Thoracic aorta (tissue), 2 donors: ENCODE data around the gene TUNAR. TPM values are rescaled to one million over a fixed set of nuclear protein-coding genes. Genes with fewer than 3 reads are reported as not detected.

Experiments
- ATAC-seq: fragments of 150-250 bp; one replicate; pipeline ENCODE4 v1.8.0; 2017; ENCODE audit warnings: low read depth; ENCODE audit not compliant: insufficient number of reproducible peaks, low FRiP score
- DNase-seq: peaks from one replicate; pipeline ENCODE4 v3.0.0-alpha.2; 2020; ENCODE audit warnings: low spot score
- H3K27ac ChIP-seq, 2 donors: fragments of 200-600 bp; sonication (generic); 1 replicate in 1 of 2; 2 replicates in 1 of 2; pipeline ENCODE4 v1.5.1; 2016; ENCODE audit warnings: mild to moderate bottlenecking in 2 of 2, moderate library complexity in 2 of 2
- H3K27me3 ChIP-seq: fragments of 200-600 bp; sonication (generic); replicated peaks from 2 replicates; pipeline ENCODE4 v1.6.0; 2016; ENCODE audit warnings: mild to moderate bottlenecking; ENCODE audit not compliant: insufficient read depth
- H3K36me3 ChIP-seq: fragments of 200-600 bp; sonication (generic); one replicate; pipeline ENCODE4 v1.5.1; 2016
- H3K4me1 ChIP-seq, 2 donors: fragments of 200-600 bp; sonication (generic); 1 replicate in 1 of 2; 2 replicates in 1 of 2; pipeline versions ENCODE4 v1.5.1 to v1.6.0; 2016; ENCODE audit warnings: low read depth in 2 of 2, mild to moderate bottlenecking in 1 of 2; ENCODE audit not compliant: control insufficient read depth in 1 of 2
- H3K4me3 ChIP-seq: fragments of 200-600 bp; sonication (generic); 2 replicates; pipeline ENCODE4 v1.5.1; 2016; ENCODE audit warnings: mild to moderate bottlenecking
- H3K9me3 ChIP-seq: fragments of 200-600 bp; sonication (generic); 2 replicates; pipeline ENCODE4 v1.5.1; 2016
- total RNA-seq, 2 donors: library from RNA; depleted of rRNA; stranded (reverse); fragments of >200 nt; gene quantifications; one replicate each; pipeline versions ENCODE4 v1.1.0 to v1.2.3, GENCODE V29; 2016
- TF ChIP-seq, protein P1 (sequence below): fragments of 200-600 bp; sonication (generic); IDR thresholded peaks from one replicate; pipeline ENCODE4 v1.5.1; 2019; ENCODE audit warnings: antibody characterized with exemption

Gene TUNAR
- total RNA-seq, 2 donors from 2014 or later: not detected

DNA sequence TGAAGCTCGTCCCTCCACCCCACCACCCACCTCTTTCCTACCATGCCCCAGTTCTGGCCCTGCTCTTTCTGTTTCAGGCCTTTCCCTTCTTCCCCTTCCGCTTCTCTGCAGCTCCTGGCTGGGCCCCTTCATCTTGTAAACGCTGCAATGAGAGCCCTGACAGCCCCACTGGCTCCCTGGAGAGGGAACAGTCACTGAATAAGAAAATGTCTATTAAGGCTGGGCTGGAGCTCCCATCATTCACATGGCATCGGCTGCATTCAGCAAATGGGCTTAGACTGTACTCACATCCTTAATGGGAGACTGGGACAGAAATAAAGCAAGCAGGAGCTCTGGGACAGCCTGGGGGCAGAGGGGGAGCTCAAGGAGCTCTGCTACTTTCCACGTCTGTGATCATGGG lies 45.2 kb upstream of the TUNAR start:
- ATAC-seq (no peak), DNase-seq (no peak)
- H3K36me3 ChIP-seq: no peaks in the 10 kb centered on the region
- TF ChIP-seq, protein P1, sequence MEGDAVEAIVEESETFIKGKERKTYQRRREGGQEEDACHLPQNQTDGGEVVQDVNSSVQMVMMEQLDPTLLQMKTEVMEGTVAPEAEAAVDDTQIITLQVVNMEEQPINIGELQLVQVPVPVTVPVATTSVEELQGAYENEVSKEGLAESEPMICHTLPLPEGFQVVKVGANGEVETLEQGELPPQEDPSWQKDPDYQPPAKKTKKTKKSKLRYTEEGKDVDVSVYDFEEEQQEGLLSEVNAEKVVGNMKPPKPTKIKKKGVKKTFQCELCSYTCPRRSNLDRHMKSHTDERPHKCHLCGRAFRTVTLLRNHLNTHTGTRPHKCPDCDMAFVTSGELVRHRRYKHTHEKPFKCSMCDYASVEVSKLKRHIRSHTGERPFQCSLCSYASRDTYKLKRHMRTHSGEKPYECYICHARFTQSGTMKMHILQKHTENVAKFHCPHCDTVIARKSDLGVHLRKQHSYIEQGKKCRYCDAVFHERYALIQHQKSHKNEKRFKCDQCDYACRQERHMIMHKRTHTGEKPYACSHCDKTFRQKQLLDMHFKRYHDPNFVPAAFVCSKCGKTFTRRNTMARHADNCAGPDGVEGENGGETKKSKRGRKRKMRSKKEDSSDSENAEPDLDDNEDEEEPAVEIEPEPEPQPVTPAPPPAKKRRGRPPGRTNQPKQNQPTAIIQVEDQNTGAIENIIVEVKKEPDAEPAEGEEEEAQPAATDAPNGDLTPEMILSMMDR: no peak
- H3K27ac ChIP-seq: no peak overlapping the region
- no peaks in the 10 kb centered on the region for H3K9me3 ChIP-seq
- no peaks in the 10 kb centered on the region for H3K4me1 ChIP-seq
- H3K27me3 ChIP-seq: no peaks in the 10 kb centered on the region
- H3K4me3 ChIP-seq: no peak overlapping the region

DNA sequence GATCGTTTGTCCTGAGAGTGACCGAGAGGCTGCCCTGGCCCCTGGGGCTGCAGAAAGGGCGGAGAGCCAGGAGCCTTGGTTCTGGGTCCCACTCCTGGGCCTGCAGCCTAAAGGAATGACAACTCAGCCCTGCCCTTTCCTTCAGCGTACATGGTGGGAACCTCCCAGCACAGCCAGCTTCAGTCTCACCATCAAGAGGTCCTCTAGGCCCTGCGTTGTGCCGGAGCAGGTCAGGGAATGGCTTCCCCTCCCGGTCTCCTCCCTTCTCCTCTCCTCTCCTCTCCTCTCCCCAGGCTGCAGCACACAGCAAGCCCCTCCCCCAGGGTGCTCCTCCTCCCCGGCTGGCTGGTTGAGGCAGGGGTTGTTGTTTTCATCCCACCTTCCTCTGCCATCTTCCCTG lies 44.6 kb upstream of the TUNAR start:
- H3K9me3 ChIP-seq: no peaks in the 10 kb centered on the region
- no peaks in the 10 kb centered on the region for H3K4me1 ChIP-seq
- no peaks in the 10 kb centered on the region for H3K36me3 ChIP-seq
- no peak overlapping the region for H3K27ac ChIP-seq
- H3K27me3 ChIP-seq: no peaks in the 10 kb centered on the region
- ATAC-seq (no peak), DNase-seq (no peak)
- H3K4me3 ChIP-seq: no peak overlapping the region
- TF ChIP-seq, protein P1: no peak

DNA sequence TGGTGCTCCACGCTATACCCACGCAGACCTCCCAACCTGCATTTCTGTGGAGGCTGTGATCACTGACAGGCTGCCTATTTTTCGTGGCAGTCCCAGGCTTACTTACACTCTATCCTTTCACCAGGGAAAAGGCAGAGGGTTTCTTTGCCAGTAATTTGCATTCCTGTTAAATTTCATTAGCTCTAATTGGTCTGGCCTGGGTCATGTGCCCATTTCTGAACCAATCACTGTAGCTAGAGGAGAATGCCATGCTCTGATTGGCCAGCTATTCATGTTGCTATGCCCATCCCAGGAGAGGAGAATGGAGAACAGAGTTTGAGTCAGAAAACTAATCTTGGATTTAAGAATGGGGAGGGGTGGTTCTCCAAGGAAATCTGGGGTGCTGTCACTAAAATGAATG lies 43.2 kb upstream of the TUNAR start:
- Histone ChIP-seq H3K36me3 (no peaks in the 10 kb centered on the region), H3K27ac (no peak overlapping the region), H3K4me3 (no peak overlapping the region), H3K27me3 (no peaks in the 10 kb centered on the region), H3K9me3 (no peaks in the 10 kb centered on the region), H3K4me1 (no peaks in the 10 kb centered on the region)
- no peak for DNase-seq
- TF ChIP-seq, protein P1: no peak
- no peak for ATAC-seq

DNA sequence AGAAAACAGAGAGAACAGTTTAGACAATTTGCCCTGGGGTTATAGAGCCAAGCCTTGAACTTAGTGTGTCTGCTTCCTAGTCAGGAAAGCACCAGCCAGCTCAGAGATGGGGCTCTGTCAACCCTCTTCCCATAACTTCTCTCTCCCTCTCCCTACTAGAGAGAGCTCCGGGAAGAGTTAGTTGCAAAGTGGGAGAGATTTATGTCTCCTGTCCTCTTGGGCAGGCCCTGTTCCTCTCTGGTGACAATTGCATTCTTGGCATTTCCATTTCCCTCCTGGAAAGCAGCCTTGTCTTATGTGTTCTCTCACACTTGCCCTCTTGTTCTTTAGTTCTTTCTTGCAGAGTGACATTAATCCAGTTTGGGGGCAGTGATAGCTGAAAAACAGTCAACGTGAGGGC lies 42.1 kb upstream of the TUNAR start:
- Histone ChIP-seq H3K4me1 (no peaks in the 10 kb centered on the region), H3K4me3 (no peak overlapping the region), H3K36me3 (no peaks in the 10 kb centered on the region), H3K27ac (no peak overlapping the region), H3K9me3 (no peaks in the 10 kb centered on the region), H3K27me3 (no peaks in the 10 kb centered on the region)
- TF ChIP-seq, protein P1: no peak
- DNase-seq (no peak), ATAC-seq (no peak)

DNA sequence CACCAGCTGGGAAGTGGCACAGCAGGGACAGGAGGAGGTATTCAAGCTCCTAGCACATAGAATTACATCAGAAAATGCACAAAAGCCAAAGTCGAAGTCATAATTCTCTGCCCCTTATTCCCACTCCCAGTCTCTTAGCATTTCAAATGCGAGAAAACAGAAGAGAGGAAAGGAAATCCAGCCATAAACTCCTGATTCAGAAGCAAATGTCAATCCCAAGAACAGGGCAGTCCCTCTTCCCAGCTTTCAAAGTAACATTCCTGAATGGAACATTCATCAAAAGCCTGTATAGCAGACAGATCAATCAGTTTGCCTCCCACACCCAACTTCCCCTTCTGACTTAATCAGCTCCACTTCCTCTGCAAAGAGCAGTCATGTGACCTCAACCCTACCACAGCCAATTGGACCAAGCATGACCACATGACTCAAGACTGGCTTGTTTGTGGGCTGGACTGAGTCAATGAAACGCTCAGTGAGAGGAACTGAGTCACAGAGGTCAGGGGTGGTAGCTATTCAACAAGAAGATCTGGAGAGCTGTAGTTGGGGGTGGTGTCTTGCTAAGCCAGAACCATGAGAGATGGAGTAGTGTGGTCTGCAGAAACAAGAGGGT lies 41.4 kb upstream of the TUNAR start:
- Histone ChIP-seq H3K4me1 (no peaks in the 10 kb centered on the region), H3K36me3 (no peaks in the 10 kb centered on the region), H3K27me3 (no peaks in the 10 kb centered on the region), H3K4me3 (no peak overlapping the region), H3K9me3 (no peaks in the 10 kb centered on the region), H3K27ac (no peak overlapping the region)
- TF ChIP-seq, protein P1: no peak
- no peak for DNase-seq
- ATAC-seq: no peak
